GM18517 (cell line): ENCODE measurements around the gene PORCN.
"Not testable (repeated sequence)": the region's sequence is repeated elsewhere in the genome, so short reads cannot be mapped to it uniquely, and the experiment has no call there.

ENCODE experiments used
- ATAC-seq: cut with Tn5 transposase; IDR thresholded peaks from one replicate; pipeline ENCODE4 v1.9.1; 2021; ENCODE audit warnings: mild to moderate bottlenecking, moderate library complexity; ENCODE audit not compliant: unreplicated experiment

Gene PORCN

DNA sequence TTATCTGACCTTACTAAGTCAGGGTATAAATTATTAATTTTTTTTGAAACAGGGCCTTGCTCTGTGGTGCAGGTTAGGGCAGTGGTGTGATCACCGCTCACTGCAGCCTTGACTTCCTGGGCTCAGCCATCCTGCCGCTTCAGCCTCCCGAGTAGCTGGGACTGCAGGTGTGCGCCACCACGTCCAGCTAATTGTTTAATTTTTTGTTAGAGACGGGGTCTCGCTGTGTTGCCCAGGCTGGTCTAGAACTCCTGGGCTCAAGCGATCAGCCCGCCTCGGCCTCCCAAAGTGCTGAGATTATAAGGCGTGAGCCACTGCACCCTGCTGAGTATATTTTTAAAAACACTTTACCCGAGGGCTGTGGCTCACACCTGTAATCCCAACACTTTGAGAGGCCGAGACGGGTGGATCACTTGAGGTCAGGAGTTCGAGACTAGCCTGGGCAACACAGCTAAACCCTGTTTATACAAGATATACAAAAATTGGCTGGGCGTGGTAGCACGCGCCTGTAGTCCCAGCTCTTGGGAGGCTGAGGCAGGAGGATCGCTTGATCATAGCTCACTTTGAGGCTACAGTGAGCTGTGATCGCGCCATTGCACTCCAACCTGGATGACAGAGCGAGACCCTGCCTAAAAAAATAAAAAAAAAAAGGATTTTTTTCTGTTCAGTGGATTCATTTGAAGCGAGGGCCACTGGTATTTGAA is 30.0 kb downstream of the PORCN start:
- ATAC-seq, result peak; percentile 2

DNA sequence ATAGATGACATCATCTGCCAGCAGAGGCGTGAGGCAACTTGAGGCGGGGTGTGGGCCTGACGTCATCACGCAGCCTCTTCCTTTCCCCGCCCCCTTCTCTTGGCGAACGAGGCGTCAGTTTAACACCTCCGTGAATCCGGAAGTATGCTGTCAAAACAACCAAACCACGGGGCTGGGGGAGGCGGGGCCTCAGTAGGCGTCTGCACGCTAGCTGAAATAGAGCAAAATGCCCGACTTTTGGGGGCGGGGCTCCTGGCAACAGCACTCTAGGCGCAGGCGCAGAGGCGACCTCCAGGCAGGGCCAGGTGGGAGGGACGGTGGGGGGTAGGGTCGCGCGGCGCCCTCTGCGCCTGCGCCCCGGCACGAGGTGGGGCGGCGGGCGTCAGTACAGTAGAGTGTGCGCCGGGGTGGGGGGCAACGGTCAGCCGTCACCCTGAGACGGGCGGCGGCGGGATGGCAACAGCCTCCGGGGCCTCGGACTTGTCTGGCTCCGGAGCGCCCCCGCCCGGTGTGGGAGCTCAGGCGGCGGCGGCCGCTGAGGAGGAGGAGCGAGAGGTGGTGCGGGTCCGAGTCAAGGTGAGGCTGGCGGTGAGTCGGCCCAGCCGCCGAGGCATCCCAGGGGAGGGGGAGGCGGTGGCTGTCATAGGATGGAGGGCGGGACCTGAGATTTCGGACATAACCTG is 30.7 kb downstream of the PORCN start, which contains the start of gene TBC1D25:
Gene TBC1D25 (plus strand): TSS at position 370 of the 683 bp plus-strand sequence. CDS start 84 bp downstream, at position 454.
- peak; percentile 70 for ATAC-seq

DNA sequence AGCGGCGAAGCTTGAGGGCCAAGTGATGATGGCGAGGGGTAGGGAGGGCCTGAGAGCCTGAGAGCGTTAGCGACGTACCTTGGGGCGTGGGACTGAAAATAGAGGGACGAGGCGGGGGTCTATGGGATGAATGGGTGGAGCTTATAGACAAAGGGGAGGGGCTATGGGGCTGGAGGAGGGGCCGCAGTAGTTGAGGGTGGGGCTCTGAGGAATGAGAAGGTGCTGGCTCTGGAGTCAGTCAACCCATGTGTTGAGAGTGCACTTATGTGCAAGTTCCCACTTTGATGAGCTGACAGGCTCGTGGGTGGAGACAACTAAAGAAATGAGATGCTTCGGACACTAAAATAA is 31.2 kb downstream of the PORCN start:
- ATAC-seq, result peak; percentile 9

DNA sequence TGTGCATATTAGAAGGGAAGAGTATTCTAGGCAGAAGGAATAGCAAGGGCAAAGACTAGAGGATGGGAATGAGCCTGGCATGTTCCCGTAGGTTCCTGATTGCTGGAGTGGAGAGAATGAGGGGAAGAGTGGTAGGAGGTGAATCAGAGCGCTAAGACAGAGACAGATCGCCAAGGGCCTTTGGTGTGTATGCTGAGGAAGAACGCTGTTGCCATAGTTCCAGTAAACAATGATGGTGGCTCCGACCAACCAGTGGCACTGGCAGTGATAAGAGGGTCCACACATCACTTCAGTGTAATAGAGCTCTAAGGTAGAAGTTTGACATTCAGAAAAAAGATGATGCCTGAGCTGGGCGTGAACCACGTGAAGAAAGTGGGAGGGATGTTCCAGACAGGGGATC is 31.7 kb downstream of the PORCN start:
- ATAC-seq, result no peak

DNA sequence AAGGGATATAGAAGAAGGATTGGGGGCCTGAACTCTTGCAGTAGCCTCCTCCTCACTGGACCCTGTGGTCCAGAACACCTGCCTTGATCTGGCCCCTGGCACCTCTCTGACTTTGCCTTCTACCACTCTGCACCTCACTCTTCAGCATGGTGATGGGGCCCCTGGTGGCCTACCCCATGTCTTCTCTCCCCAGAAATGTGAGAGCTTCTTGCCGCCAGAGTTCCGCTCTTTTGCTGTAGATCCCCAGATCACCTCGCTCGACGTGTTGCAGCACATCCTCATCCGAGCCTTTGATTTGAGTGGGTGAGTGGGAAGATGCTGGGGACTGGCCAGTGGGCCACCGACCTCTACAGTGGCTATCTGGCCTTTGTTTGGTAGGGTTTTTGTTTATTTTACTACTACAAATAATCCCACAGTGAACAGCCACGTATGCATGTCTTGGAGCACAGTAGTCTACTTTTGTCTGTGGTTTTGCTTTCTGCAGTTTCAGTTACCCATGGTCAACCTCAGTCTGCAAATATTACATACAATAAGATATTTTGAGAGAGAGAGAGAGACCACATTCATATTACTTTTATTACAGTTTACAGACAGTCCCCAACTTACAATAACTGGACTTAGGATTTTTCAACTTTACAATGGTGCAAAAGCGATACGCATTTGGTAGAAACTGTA is 32.5 kb downstream of the PORCN start:
- no peak for ATAC-seq

DNA sequence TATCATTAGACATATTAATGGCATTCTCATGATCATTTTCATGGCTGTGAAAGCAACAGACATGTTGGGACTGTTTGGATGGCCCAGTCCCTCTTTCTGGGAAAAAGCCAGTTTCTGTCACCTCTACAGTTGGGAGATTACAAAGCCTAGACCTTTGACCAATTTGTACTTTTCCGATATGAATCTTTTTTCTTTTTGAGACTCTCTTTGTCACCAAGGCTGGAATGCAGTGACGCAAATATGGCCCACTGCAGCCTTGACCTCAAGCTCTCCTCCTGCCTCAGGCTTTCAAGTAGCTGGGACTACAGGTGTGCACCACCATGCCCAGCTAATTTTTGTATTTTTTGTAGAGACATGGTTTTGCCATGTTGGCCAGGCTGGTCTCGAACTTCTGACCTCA is 40.1 kb downstream of the PORCN start:
- ATAC-seq, result no peak

DNA sequence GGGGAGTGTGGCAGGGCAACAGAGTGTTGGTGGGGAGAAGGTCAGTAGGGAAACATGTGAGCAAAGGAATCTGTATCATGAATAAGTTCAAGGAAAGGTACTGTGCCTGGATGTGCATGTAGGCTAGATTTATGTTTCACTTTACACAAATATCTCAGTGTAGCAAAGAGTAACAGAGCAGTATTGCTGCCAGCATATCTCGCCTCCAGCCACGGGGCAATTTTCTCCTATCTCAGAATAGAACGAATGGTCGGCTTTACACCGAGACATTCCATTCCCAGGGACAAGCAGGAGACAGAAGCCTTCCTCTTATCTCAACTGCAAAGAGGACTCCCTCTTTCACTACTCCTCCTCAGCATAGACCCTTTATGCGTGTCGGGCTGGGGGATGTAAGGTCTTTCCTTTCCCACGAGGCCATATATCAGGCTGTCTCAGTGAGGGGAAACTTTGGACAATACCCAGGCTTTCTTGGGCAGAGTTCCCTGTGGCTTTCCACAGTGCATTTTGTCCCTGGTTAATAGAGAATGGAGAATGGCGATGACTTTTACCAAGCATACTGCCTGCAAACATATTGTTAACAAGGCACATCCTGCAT is 47.0 kb downstream of the PORCN start:
- not testable (repeated sequence) for ATAC-seq

DNA sequence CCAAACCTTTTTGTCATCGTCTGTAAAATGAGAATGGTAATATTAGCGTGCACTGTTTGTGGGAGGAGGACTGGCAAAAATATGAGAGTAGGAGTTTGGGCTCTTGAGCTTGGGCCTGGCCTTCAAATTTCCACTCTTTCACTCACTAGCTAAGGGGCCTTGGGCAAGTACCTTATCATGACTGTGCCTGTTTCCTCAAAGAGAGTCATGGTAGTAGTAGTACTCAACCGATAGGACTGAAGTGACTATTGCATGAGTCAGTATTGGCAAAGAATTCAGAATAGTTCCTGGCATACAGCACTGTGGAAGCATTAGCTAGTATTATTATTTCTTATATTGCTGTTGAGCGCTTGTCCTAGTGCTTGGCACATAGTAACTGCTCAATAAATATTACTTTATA is 49.5 kb downstream of the PORCN start:
- no peak for ATAC-seq

DNA sequence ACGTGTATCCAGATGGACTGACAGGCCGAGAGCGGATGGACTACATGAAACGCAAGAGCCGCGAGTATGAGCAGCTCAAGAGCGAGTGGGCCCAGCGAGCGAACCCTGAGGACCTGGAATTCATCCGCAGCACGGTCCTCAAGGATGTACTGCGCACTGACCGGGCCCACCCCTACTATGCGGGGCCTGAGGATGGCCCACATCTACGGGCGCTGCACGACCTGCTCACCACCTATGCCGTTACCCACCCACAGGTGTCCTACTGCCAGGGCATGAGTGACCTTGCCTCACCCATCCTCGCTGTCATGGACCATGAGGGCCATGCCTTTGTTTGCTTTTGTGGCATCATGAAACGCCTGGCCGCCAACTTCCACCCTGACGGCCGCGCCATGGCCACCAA is 50.8 kb downstream of the PORCN start:
- no peak for ATAC-seq

DNA sequence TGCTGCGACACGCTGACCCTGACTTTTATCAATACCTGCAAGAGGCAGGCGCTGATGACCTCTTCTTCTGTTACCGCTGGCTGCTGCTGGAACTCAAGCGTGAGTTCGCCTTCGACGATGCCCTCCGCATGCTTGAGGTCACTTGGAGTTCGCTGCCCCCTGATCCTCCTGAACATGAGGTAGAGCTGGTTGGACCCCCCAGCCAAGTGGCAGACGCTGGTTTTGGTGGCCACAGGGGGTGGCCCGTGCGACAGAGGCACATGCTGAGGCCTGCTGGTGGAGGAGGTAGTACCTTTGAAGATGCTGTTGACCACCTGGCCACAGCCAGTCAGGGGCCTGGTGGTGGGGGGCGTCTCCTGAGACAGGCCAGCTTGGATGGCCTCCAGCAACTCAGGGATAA is 51.3 kb downstream of the PORCN start:
- no peak for ATAC-seq

DNA sequence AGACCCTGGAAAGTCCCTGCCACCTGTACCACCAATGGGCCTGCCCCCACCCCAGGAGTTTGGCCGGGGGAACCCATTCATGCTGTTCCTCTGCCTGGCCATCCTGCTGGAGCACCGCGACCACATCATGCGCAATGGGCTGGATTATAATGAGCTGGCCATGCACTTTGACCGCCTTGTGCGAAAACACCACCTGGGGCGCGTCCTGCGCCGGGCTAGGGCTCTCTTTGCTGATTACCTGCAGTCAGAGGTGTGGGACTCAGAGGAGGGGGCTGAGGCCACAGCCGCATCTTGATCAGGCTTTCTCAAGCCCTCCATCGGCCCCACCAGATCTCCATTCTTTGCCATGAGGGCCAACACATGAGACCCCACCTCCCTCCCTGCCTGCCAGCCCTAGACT is 51.9 kb downstream of the PORCN start:
- no peak for ATAC-seq

DNA sequence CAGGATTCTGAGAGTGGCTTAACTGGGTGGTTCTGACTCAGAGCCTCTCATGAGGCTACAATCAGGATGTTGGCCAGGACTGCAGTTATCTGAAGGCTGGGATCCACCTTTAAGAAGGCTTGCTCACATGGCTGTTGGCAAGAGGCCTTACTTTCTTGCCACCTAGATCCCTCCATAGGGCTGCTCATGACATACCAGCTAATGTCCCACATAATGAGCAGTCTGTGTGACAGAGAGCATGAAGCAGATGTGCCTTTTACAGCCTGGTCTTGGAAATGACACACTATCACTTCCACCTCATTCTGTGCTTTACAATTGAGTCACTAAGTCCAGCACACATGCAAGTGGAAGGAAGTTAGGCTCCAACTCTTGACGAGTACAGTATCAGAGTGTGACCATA is 61.2 kb downstream of the PORCN start:
- peak; percentile 43 for ATAC-seq
